GM19463 (cell line): ENCODE data around the gene OR4M1.
"Not testable (repeated sequence)": the region's sequence is repeated elsewhere in the genome, so short reads cannot be mapped to it uniquely, and the experiment has no call there.

ENCODE experiments used
- ATAC-seq: cut with Tn5 transposase; IDR thresholded peaks from one replicate; pipeline ENCODE4 v1.9.1; 2021; ENCODE audit warnings: mild to moderate bottlenecking, moderate library complexity; ENCODE audit not compliant: unreplicated experiment

The OR4M1 gene

DNA sequence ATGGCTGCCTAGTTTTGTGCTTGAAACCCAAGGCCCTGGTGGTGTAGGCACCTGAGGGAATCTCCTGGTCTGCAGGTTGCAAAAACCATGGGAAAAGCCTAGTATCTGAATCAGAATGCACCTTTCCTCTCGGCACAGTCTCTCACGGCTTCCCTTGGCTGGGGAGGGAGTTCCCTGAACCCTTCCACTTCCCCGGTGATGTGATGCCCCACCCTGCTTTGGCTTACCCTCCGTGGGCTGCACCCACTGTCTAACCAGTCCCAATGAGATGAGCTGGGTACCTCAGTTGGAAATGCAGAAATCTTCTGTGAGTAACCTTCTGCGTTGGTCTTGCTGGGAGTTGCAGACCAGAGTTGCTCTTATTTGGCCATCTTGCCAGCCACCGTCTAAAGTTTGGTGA, 47.7 kb downstream of the OR4M1 start:
- ATAC-seq, result not testable (repeated sequence)

DNA sequence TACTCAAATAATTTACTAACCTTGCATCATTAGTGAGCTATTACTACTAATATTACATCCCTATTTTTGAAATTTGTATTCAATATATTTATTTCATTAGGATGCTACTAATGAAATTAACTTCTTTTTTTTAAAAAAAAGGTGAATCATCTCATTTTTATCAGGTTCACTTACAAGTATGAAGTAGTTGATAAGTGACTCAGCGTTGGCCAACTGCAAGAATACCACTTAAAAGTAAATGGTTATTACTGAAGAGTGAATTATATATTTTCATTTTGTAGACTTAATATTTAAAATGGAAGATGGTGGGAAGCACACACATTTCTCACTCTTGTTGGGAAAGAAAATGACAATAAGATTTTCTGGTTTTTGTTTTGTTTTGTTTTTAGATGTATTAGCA, 49.9 kb downstream of the OR4M1 start:
- no peak for ATAC-seq

DNA sequence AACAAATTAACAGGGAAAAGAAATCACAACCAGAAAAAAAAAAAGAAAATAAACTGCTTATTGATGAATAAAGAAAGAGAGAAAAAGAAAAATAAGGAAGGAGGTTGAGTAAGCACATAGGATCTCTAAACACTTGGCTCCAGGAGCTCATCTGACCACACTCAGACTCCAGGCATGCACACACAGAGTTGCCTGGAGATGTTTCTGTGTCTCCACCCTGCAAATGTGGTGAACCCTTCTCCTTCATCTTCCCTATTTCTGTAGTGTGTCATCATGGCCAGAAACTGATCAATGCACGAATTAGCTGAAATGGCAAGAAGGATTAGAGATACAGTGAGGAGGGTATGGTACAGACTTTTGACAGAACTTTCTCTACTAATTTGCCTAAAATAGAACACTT, 50.5 kb downstream of the OR4M1 start:
- no peak for ATAC-seq

DNA sequence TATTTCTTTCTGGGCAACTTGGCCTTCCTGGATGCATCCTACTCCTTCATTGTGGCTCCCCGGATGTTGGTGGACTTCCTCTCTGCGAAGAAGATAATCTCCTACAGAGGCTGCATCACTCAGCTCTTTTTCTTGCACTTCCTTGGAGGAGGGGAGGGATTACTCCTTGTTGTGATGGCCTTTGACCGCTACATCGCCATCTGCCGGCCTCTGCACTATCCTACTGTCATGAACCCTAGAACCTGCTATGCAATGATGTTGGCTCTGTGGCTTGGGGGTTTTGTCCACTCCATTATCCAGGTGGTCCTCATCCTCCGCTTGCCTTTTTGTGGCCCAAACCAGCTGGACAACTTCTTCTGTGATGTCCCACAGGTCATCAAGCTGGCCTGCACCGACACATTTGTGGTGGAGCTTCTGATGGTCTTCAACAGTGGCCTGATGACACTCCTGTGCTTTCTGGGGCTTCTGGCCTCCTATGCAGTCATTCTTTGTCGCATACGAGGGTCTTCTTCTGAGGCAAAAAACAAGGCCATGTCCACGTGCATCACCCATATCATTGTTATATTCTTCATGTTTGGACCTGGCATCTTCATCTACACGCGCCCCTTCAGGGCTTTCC, 54.4 kb downstream of the OR4M1 start:
- ATAC-seq, result not testable (repeated sequence)

DNA sequence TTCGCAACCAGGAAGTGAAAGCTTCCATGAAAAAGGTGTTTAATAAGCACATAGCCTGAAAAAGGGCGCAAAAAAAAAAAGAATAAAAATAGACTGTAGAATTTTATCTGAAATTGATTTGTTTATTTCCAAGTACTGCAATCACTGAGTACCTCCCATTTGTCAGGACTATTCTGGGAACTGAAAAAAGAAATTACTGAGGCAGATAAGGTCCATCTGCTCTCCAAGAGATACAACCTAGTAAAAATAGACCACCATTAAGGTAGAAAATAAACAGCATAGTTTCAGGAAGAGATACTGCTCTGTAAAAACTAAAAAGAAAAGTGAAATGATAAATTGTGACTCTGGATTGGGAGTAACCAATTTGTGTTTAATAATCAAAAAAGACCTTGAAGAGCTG, 55.0 kb downstream of the OR4M1 start:
- ATAC-seq, result no peak
